ENCODE measurements around the gene DRP2. TPM values are rescaled to one million over a fixed set of nuclear protein-coding genes. Genes with fewer than 3 reads are reported as not detected.
"Not testable (repeated sequence)": the region's sequence is repeated elsewhere in the genome, so short reads cannot be mapped to it uniquely, and the experiment has no call there.

The DRP2 gene, protein sequence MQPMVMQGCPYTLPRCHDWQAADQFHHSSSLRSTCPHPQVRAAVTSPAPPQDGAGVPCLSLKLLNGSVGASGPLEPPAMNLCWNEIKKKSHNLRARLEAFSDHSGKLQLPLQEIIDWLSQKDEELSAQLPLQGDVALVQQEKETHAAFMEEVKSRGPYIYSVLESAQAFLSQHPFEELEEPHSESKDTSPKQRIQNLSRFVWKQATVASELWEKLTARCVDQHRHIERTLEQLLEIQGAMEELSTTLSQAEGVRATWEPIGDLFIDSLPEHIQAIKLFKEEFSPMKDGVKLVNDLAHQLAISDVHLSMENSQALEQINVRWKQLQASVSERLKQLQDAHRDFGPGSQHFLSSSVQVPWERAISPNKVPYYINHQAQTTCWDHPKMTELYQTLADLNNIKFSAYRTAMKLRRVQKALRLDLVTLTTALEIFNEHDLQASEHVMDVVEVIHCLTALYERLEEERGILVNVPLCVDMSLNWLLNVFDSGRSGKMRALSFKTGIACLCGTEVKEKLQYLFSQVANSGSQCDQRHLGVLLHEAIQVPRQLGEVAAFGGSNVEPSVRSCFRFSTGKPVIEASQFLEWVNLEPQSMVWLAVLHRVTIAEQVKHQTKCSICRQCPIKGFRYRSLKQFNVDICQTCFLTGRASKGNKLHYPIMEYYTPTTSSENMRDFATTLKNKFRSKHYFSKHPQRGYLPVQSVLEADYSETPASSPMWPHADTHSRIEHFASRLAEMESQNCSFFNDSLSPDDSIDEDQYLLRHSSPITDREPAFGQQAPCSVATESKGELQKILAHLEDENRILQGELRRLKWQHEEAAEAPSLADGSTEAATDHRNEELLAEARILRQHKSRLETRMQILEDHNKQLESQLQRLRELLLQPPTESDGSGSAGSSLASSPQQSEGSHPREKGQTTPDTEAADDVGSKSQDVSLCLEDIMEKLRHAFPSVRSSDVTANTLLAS
- total RNA-seq = 1 to 10 TPM in 1 of 4 donors, under 1 TPM in 2, not detected in 1; 0.29 to 4.7 (median 0.58) TPM

- Histone ChIP-seq H3K4me1 (no peaks in the 10 kb centered on the region), H3K27ac (no peak within 1 kb of the TSS), H3K9me3 (no peaks in the 10 kb centered on the region), H3K4me3 (no peak within 1 kb of the TSS), H3K36me3 (no peaks in the 10 kb centered on the region), H3K27me3 (no peaks in the 10 kb centered on the region)
- DNase-seq = no peak
- TF ChIP-seq POLR2A (IDR thresholded peaks at IDR 0.05) = no peak
- TF ChIP-seq, protein P1, sequence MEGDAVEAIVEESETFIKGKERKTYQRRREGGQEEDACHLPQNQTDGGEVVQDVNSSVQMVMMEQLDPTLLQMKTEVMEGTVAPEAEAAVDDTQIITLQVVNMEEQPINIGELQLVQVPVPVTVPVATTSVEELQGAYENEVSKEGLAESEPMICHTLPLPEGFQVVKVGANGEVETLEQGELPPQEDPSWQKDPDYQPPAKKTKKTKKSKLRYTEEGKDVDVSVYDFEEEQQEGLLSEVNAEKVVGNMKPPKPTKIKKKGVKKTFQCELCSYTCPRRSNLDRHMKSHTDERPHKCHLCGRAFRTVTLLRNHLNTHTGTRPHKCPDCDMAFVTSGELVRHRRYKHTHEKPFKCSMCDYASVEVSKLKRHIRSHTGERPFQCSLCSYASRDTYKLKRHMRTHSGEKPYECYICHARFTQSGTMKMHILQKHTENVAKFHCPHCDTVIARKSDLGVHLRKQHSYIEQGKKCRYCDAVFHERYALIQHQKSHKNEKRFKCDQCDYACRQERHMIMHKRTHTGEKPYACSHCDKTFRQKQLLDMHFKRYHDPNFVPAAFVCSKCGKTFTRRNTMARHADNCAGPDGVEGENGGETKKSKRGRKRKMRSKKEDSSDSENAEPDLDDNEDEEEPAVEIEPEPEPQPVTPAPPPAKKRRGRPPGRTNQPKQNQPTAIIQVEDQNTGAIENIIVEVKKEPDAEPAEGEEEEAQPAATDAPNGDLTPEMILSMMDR (IDR thresholded peaks at IDR 0.05) = no peak
- intact Hi-C loops (cut with DNase I; ENCODE audit: low total_unique reads) = no loop called here
These were observed at the start of gene DRP2 for GRCh38 chrX:101219116-101219863. Gene DRP2 (plus strand): TSS chrX:101219786. CDS start chrX:101231648, 11,862 bp downstream.

DNA sequence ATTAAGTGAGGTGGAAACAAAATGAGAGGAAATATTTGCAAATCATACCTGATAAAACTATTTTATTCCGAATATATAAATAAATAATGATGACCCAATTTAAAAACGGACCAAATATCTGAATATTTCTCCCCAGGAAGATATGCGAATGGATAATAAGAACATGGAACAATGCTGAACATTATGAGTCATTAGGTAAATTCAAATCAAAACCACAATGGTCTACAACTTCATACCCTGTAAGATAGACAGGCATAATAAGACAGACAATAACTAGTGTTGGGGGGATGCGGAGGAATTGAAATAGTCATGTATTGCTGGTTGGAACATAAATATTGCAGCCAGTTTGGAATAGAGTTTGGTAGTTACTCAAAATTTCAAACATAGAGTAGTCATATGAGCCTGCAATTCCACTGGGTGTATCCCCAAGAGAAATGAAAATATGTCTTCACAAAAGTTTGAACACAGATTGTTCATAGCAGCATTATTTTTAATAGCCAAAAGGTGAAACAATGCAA, 47.6 kb upstream of the DRP2 start:
- TF ChIP-seq POLR2A (IDR thresholded peaks at IDR 0.05) = no peak
- TF ChIP-seq, protein P1 (IDR thresholded peaks at IDR 0.05) = no peak
- no peaks in the 10 kb centered on the region for H3K27me3 ChIP-seq
- intact Hi-C loops (cut with DNase I; ENCODE audit: low total_unique reads) = no loop called here

DNA sequence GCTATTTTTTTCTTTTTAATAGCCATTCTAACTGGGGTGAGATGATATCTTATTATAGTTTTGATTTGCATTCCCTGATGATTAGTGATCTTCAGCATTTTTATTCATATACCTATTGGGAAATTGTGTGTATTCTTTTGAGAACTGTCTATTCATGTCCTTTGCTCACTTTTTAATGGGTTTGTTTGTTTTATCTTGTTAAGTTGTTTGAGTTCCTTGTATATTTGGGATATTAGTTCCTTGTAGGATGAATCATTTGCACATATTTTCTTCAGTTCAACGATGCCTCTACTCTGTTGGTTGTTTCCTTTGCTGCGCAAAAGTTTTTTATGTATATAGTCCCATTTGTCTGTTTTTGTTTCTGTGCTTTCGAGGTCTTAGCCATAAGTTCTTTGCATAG, 43.1 kb upstream of the DRP2 start:
- H3K4me3 ChIP-seq = no peak overlapping the region
- H3K27ac ChIP-seq = no peak overlapping the region
- no peaks in the 10 kb centered on the region for H3K4me1 ChIP-seq
- no peak for TF ChIP-seq POLR2A (IDR thresholded peaks at IDR 0.05)
- TF ChIP-seq, protein P1 (IDR thresholded peaks at IDR 0.05) = no peak
- H3K27me3 ChIP-seq = no peaks in the 10 kb centered on the region
- H3K36me3 ChIP-seq = no peaks in the 10 kb centered on the region
- no peak for DNase-seq
- intact Hi-C loops (cut with DNase I; ENCODE audit: low total_unique reads) = no loop called here
- H3K9me3 ChIP-seq = no peaks in the 10 kb centered on the region

More for the DNA sequence above, 47.6 kb upstream of the DRP2 start:
- H3K27ac ChIP-seq = no peak overlapping the region
- H3K9me3 ChIP-seq = no peaks in the 10 kb centered on the region
- H3K36me3 ChIP-seq = no peaks in the 10 kb centered on the region
- no peak for DNase-seq
- H3K4me3 ChIP-seq = no peak overlapping the region
- H3K4me1 ChIP-seq = no peaks in the 10 kb centered on the region

DNA sequence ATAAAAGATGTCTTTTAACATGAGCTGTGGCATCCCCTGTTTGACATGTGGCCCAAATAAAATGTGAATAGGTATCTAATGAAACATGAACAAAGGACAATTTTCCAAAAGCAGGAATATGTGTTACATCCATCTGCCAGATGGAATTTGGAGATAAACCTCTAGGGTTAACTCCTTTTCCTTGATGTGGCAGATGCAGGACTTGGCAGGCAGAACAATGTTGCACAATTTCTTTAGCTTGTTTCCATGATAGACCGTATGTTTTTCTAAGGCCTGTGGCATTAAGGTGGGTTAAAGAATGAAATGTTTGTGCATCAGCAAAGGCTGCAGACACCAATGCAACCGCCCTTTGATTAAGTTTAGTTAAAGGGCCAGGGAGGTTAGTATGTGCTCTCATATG, 34.7 kb upstream of the DRP2 start:
- H3K36me3 ChIP-seq; H3K4me1 ChIP-seq; H3K27ac ChIP-seq; H3K4me3 ChIP-seq; H3K9me3 ChIP-seq; intact Hi-C loops (cut with DNase I; ENCODE audit: low total_unique reads); DNase-seq; H3K27me3 ChIP-seq: not testable (repeated sequence)

- H3K4me1 ChIP-seq; H3K27ac ChIP-seq; H3K4me3 ChIP-seq; H3K27me3 ChIP-seq; DNase-seq; H3K9me3 ChIP-seq; H3K36me3 ChIP-seq; intact Hi-C loops (cut with DNase I; ENCODE audit: low total_unique reads): not testable (repeated sequence)
These were observed 31.6 kb upstream of the DRP2 start for GRCh38 chrX:101187961-101188360.
